ENCODE measurements around the gene PGM5. TPM values are rescaled to one million over a fixed set of nuclear protein-coding genes. Genes with fewer than 3 reads are reported as not detected.

The PGM5 gene
- total RNA-seq, 1 donor = 0.36 TPM

- Histone ChIP-seq H3K9me3 (ENCODE audit: low read depth, low read length) (no peaks in the 10 kb centered on the region), H4K20me1 (ENCODE audit: insufficient read depth, low read length) (no peaks in the 10 kb centered on the region), H3K79me2 (ENCODE audit: insufficient read depth, low read length) (no peaks in the 10 kb centered on the region), H3K36me3 (ENCODE audit: insufficient read depth, low read length) (no peaks in the 10 kb centered on the region), H3K4me3 (ENCODE audit: insufficient read depth, low read length) (no peak overlapping the region), H2AFZ (ENCODE audit: low read length) (no peak overlapping the region), H3K4me2 (ENCODE audit: insufficient read depth, low read length) (no peak overlapping the region), H3K27me3 (ENCODE audit: insufficient read depth, low read length) (no peaks in the 10 kb centered on the region), H3K4me1 (ENCODE audit: insufficient read depth, low read length) (no peaks in the 10 kb centered on the region), H3K27ac (ENCODE audit: low read depth, low read length) (no peak overlapping the region)
- no peak for TF ChIP-seq CTCF (IDR thresholded peaks at IDR 0.05; ENCODE audit: extremely low read depth, low read depth, low read length)
- no peak for DNase-seq (ENCODE audit: insufficient read length, low spot score, missing footprints)
These were observed 114.2 kb downstream of the PGM5 start for GRCh38 chr9:68470634-68471033.

GRCh38 chr9:68472119-68472518 is 115.7 kb downstream of the PGM5 start:
- H4K20me1 ChIP-seq (ENCODE audit: insufficient read depth, low read length) = no peaks in the 10 kb centered on the region
- H3K79me2 ChIP-seq (ENCODE audit: insufficient read depth, low read length) = no peaks in the 10 kb centered on the region
- H3K4me2 ChIP-seq (ENCODE audit: insufficient read depth, low read length) = no peak overlapping the region
- no peaks in the 10 kb centered on the region for H3K9me3 ChIP-seq (ENCODE audit: low read depth, low read length)
- no peak overlapping the region for H3K4me3 ChIP-seq (ENCODE audit: insufficient read depth, low read length)
- H3K36me3 ChIP-seq (ENCODE audit: insufficient read depth, low read length) = no peaks in the 10 kb centered on the region
- no peak overlapping the region for H3K27ac ChIP-seq (ENCODE audit: low read depth, low read length)
- H3K4me1 ChIP-seq (ENCODE audit: insufficient read depth, low read length) = no peaks in the 10 kb centered on the region
- DNase-seq (ENCODE audit: insufficient read length, low spot score, missing footprints) = no peak
- no peak overlapping the region for H2AFZ ChIP-seq (ENCODE audit: low read length)
- H3K27me3 ChIP-seq (ENCODE audit: insufficient read depth, low read length) = no peaks in the 10 kb centered on the region
- TF ChIP-seq CTCF (IDR thresholded peaks at IDR 0.05; ENCODE audit: extremely low read depth, low read depth, low read length) = no peak

GRCh38 chr9:68473790-68474189 is 117.4 kb downstream of the PGM5 start:
- no peaks in the 10 kb centered on the region for H3K27me3 ChIP-seq (ENCODE audit: insufficient read depth, low read length)
- DNase-seq (ENCODE audit: insufficient read length, low spot score, missing footprints) = no peak
- H3K27ac ChIP-seq (ENCODE audit: low read depth, low read length) = no peak overlapping the region
- H4K20me1 ChIP-seq (ENCODE audit: insufficient read depth, low read length) = no peaks in the 10 kb centered on the region
- H3K9me3 ChIP-seq (ENCODE audit: low read depth, low read length) = no peaks in the 10 kb centered on the region
- no peak overlapping the region for H2AFZ ChIP-seq (ENCODE audit: low read length)
- H3K36me3 ChIP-seq (ENCODE audit: insufficient read depth, low read length) = no peaks in the 10 kb centered on the region
- no peaks in the 10 kb centered on the region for H3K4me1 ChIP-seq (ENCODE audit: insufficient read depth, low read length)
- no peak overlapping the region for H3K4me2 ChIP-seq (ENCODE audit: insufficient read depth, low read length)
- H3K4me3 ChIP-seq (ENCODE audit: insufficient read depth, low read length) = no peak overlapping the region
- no peak for TF ChIP-seq CTCF (IDR thresholded peaks at IDR 0.05; ENCODE audit: extremely low read depth, low read depth, low read length)
- no peaks in the 10 kb centered on the region for H3K79me2 ChIP-seq (ENCODE audit: insufficient read depth, low read length)

GRCh38 chr9:68476422-68476821 is 120.0 kb downstream of the PGM5 start:
- H3K4me2 ChIP-seq (ENCODE audit: insufficient read depth, low read length) = no peak overlapping the region
- H3K27ac ChIP-seq (ENCODE audit: low read depth, low read length) = no peak overlapping the region
- no peak overlapping the region for H2AFZ ChIP-seq (ENCODE audit: low read length)
- H3K27me3 ChIP-seq (ENCODE audit: insufficient read depth, low read length) = no peaks in the 10 kb centered on the region
- H3K9me3 ChIP-seq (ENCODE audit: low read depth, low read length) = no peaks in the 10 kb centered on the region
- no peaks in the 10 kb centered on the region for H3K36me3 ChIP-seq (ENCODE audit: insufficient read depth, low read length)
- no peaks in the 10 kb centered on the region for H3K4me1 ChIP-seq (ENCODE audit: insufficient read depth, low read length)
- H3K79me2 ChIP-seq (ENCODE audit: insufficient read depth, low read length) = no peaks in the 10 kb centered on the region
- DNase-seq (ENCODE audit: insufficient read length, low spot score, missing footprints) = no peak
- no peaks in the 10 kb centered on the region for H4K20me1 ChIP-seq (ENCODE audit: insufficient read depth, low read length)
- no peak overlapping the region for H3K4me3 ChIP-seq (ENCODE audit: insufficient read depth, low read length)
- no peak for TF ChIP-seq CTCF (IDR thresholded peaks at IDR 0.05; ENCODE audit: extremely low read depth, low read depth, low read length)

Data from osteoblast (primary cell).